ENCODE measurements around the gene SMIM44.

SMIM44 gene

DNA sequence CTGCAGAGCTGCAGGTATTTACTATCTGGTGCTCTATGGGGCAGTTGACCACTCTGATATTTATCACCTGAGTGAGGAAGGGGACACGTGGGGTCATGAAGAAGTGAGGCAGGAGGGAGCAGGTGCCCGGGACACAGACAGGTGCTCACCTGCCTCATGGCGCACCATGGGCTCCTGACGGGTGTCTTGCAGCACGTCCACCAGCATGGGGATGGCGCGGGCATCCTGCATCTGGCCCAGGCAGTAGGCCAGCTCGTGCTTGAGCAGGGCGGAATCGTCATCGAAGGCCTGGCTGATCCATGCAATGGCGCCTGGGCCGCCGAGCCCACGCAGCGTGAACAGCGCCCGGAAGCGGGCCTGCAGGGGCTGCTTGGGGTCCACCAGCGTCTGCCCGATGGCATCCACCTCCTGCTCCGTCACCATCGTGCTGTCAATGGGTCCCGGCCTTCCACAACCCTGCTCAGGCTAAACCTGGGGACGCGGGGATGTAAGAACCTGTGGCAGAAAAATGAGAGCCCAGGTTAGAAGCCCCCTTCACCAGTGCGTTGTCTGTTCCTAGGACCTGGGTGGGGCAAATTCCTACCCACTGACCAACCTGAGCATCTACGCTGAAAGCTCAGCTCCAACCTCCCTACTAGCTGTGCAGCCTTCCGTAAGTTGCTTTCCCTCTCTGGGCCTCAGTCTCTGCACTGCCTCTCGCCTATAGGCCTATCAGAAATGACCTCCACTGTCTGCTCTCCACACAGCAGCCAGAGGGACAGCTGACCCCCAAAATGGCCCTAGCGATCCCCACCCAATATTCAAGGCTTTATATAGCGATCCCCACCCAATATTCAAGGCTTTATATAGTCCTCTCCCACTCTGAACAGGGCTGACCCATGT, 13.4 kb upstream of the SMIM44 start:
- no peaks in the 10 kb centered on the region for H3K27me3 Mint-ChIP-seq
- H3K4me1 Mint-ChIP-seq: peaks cover 31% of the 10 kb centered on the region
- H3K9me3 Mint-ChIP-seq: no peaks in the 10 kb centered on the region
- DNase-seq: no peak
- no peak overlapping the region for H3K4me3 Mint-ChIP-seq
- no peak for ATAC-seq
- H3K27ac Mint-ChIP-seq: no peak overlapping the region

DNA sequence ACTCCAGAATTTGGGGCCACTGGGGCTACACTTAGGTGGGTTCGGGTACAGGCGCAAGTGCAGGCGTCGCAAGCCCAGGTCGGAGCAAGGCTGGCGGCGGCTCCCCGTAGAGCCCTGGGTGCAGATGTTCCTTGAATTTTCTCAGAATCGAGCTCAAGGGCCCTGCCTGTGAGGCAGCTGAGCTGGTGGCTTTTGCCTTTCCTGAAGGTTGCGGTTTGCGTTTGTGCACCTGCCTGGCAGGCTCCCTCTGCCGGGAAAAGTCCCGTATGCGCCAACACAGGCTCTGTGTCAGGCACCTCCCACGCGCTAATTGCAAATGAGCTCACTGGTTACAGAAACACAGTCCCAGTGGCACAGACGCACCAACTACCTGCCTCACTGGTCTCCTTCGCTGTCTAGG, 11.3 kb upstream of the SMIM44 start:
- DNase-seq (peak in 1 of 2 donors; percentile 48), ATAC-seq (peak; percentile 63)
- H3K4me3 Mint-ChIP-seq: peak overlapping the region in 1 of 2 donors; percentile 39
- no peak overlapping the region for H3K27ac Mint-ChIP-seq
- no peaks in the 10 kb centered on the region for H3K27me3 Mint-ChIP-seq
- peaks cover 17% of the 10 kb centered on the region for H3K4me1 Mint-ChIP-seq
- H3K9me3 Mint-ChIP-seq: no peaks in the 10 kb centered on the region

DNA sequence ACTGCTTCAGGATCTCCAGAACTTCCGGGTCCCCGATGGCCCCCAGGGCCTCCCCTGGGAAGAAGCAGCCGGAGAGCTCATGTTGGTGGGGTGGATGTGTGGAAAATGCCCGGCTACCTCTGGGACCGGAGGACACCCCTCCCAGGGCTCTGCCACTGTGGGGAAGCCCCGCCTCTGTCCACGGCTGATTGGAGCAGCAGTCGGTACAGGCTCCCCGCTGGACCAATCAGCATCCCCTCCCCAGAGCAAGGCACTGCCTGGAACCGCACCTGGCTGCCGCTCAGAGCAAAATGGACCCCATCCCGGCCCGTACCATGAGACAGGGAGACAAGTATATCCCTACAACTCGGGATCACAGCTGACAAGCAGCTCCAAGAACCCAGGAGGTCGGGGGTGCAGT, 10.8 kb upstream of the SMIM44 start:
- Mint-ChIP-seq H3K9me3 (no peaks in the 10 kb centered on the region), H3K4me1 (peaks cover 12% of the 10 kb centered on the region), H3K27me3 (no peaks in the 10 kb centered on the region), H3K27ac (no peak overlapping the region), H3K4me3 (peak overlapping the region in 1 of 2 donors; percentile 39)
- DNase-seq: no peak
- peak; percentile 85 for ATAC-seq

DNA sequence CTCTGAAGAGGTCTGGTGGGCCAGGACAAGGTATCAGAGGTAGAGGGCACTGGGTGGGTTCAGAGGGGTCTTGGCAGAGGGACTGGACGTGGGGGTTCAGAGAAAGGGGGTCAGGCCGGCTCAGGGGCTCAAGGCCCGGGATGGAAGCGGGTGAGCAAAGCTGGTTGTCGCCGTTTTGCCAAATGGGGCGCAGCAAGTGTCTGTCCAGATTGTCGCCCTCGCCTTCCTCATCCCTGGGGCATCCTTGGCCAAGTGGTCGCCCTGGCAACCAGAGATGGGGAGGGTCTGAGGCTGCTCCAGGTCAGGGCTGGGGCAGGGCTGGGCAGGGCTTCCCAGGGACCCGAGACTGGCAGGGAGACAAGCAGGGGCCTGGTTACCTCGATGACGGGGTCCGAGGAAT, 10.4 kb upstream of the SMIM44 start:
- ATAC-seq (no peak), DNase-seq (no peak)
- Mint-ChIP-seq H3K27me3 (no peaks in the 10 kb centered on the region), H3K27ac (no peak overlapping the region), H3K4me3 (no peak overlapping the region), H3K4me1 (peaks cover 8% of the 10 kb centered on the region), H3K9me3 (no peaks in the 10 kb centered on the region)

DNA sequence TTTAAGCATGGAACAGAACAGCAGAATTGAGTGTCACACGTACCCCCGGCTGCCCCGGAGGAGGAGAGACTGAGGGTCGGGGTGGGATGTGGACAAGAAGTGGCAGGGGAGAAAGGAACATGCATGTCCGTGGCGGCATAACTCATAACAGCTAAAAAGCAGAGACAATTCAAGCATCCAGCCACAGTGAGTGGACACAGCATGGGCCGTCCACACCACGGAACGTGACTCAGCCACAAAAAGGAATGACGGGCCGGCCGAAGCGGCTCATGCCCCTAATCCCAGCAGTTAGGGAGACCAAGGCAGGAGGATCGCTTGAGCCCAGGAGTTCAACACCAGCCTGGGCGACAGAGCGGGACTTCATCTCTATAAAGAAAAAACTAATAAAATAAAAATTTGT, 9.7 kb upstream of the SMIM44 start:
- Mint-ChIP-seq H3K4me1 (peaks cover 6% of the 10 kb centered on the region), H3K27me3 (no peaks in the 10 kb centered on the region), H3K27ac (no peak overlapping the region), H3K9me3 (no peaks in the 10 kb centered on the region), H3K4me3 (no peak overlapping the region)
- ATAC-seq (no peak), DNase-seq (no peak)

DNA sequence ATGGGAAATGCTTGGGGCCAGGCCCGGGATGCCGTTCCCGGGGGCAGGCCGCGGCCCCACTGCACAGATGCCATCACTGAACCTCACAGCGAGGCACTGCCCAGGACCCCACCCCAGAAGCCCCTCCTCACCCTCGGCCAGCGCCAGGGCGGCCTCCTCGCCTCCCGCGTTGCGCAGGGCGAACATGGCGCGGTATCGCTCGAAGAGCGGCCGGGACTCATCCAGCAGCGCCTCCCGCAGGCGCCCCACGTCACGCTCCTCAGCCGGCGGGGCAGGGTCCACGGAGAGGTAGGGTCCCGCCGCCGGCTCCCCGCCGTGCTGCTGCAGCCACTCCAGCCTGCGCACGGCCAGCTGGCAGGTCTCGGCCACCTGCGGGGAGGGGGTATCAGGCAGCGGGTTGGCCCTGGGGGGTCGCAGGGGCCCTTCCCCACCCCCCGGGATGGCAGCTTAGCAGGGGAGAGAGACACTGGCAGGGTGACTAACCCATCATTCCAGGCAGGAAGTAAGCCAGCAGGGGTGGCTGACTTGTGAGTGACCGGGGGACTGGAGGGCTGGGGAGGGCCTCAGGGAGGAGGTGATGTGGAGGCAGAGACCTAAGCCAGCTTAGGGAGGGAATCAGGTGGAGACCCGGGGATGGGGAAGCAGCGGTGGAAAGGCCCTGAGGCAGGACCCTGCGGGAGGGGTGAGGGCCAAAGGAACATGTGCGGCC, 9.0 kb upstream of the SMIM44 start:
- no peak overlapping the region for H3K27ac Mint-ChIP-seq
- no peaks in the 10 kb centered on the region for H3K9me3 Mint-ChIP-seq

DNA sequence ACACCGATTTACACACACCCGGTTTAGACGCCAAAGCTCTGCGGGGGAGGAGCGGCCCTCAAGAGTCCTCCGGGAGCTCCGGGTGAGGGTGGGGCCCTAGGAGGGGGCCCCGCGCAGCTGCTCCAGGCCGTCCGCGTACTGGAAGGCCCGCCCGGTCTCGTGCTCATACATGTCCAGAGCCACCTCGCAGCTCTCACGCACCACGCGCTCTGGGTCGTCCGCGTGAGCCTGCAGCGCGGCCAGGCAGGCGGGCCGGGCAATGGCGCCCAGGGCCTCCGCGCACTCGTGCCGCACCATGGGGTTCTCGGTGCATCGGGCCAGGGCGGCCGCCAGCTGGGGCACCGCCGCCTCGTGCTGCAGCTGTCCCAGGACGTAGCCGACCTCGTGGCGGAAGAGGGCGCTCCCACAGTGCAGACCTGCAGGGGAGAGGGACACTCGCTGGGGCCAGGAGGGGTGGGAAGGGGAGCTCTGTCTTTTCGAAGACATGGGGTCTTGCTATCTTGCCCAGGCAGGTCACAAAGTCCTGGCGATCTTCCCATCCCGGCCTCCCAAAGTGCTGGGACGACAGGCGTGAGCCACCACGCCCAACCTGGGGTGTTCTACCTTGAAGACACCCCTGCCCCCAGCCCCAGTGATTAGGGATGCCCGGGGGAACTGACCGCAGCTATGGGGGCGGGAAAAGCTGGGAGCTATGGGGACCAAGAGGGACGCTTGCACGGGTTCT, 8.3 kb upstream of the SMIM44 start:
- ATAC-seq: no peak
- Mint-ChIP-seq H3K4me3 (no peak overlapping the region), H3K9me3 (no peaks in the 10 kb centered on the region), H3K4me1 (no peaks in the 10 kb centered on the region), H3K27ac (no peak overlapping the region), H3K27me3 (no peaks in the 10 kb centered on the region)
- DNase-seq: no peak

More for the DNA sequence above, 9.0 kb upstream of the SMIM44 start:
- Mint-ChIP-seq H3K27me3 (no peaks in the 10 kb centered on the region), H3K4me3 (no peak overlapping the region), H3K4me1 (peaks cover 5% of the 10 kb centered on the region)
- ATAC-seq: no peak
- no peak for DNase-seq

DNA sequence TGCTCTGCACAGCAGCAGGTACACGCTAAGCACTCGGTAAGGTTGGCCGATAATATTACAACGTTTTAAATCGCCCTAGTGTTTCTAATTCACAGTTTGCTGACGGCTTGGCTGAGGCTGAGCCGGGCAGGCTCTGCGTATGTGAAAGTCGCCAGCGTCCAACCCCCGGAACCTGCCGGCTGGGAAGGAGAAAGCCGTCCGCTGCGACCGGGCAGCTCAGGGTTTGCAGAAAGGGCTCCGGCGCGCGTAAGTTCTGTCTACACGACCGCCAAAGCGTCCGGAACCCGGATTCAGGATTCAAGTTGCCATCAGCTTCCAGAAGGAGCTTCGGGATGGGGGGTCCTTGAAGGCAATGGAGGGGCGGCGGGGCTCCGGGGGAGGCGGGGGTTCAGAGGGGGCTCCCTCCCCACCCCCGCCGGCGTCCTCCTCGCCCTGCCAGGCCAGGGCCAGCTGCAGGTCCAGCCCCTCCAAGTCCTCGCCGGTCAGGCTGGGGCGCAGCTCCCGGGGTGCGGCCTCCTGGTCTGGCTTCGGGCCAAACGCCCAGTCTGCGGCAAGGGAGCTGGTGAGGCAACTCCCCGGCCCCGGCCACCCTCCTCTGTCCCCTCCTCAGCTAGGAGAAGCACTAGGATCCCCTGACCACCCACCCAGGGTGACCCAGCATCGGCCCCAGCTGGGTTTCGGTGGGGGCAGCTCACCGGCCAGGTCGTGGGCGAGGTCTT, 575 bp downstream of the SMIM44 start:
- H3K9me3 Mint-ChIP-seq: no peaks in the 10 kb centered on the region
- no peaks in the 10 kb centered on the region for H3K27me3 Mint-ChIP-seq
- peaks cover 18% of the 10 kb centered on the region for H3K4me1 Mint-ChIP-seq
- DNase-seq: no peak
- H3K27ac Mint-ChIP-seq: no peak overlapping the region
- ATAC-seq: no peak
- H3K4me3 Mint-ChIP-seq: no peak overlapping the region

DNA sequence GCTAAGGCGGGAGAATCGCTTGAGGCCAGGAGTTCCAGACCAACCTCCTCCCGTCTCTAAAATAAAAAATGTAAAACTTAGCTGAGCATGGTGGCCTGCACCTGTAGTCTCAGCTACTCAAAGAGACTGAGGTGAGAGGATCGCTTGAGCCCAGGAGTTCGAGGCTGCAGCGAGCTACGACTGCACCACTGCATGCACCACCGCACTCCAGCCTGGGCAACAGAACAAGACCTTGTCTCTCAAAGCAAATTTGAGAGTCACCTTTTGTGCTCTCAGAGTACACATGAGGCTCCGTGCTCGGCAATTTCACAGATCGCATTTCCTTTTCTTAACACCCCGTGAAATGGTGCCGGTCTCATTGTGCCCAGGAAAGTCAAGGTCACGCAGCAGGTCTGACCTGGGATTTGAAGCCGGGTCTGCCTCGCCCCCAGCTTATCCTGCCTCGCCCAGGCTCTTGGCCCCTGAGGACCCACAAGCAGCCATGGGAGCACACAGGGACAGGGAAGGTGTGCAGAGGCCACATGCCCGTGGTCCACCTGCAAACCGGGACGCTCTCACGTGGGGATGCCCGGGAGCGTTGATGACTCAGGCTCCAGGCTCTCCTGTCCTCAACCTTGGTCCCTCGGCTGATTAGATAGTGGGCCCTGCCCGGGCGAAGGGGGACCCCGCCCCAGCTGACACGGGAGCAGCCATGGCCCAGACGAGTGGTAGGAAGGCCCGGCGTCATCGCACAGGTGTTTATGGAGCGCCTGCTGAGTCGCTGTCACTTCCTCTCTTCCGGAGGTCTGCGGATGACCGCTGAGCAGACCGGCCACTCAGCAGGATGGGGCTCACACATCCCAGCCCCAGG, 1.8 kb downstream of the SMIM44 start:
- Mint-ChIP-seq H3K9me3 (no peaks in the 10 kb centered on the region), H3K4me1 (peaks cover 18% of the 10 kb centered on the region), H3K27ac (no peak overlapping the region), H3K4me3 (no peak overlapping the region), H3K27me3 (no peaks in the 10 kb centered on the region)
- DNase-seq (no peak), ATAC-seq (no peak)

DNA sequence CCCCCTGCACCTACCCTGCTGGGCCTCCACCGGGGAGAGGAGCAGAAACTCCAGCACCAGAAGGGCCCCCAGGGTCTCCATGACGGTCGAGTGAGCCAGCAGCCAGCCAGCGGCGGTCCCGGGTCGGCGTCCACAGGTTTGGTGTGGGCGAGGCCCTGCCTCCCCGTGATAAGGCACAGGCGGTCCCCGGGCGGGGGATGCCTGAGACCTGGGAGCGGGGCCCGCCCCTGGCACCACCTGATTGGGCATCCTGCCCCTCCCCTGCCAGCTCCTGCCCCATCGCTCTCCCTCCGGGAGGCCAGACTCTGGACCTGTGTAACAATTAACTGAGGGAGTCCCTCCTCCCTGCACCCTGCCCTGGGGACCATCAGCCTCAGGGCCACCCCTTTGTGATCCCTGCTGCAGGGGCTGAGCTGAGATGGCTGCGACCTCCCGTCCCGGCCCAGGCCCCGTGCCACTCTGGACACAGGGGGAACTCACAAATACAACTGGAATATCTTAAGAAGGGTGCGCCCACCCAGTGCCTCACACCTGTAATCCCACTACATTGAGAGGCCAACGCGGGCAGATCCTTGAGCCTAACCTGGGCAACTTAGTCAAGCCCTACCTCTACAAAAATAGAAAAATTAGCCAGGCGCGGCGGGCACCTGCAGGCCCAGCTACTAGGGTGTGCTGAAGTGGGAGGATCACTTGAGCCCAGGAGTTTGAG, 2.7 kb downstream of the SMIM44 start, which contains the start of gene SMIM24:
Gene SMIM24 (minus strand): TSS at position 143 of the 709 bp plus-strand sequence. CDS start 62 bp downstream, at position 81.
- Mint-ChIP-seq H3K27ac (peak within 1 kb of the TSS in 1 of 2 donors; percentile 52), H3K27me3 (no peaks in the 10 kb centered on the region), H3K9me3 (no peaks in the 10 kb centered on the region), H3K4me3 (peak within 1 kb of the TSS in 1 of 2 donors; percentile 75), H3K4me1 (peaks cover 18% of the 10 kb centered on the region)
- DNase-seq (no peak), ATAC-seq (peak; percentile 15)

DNA sequence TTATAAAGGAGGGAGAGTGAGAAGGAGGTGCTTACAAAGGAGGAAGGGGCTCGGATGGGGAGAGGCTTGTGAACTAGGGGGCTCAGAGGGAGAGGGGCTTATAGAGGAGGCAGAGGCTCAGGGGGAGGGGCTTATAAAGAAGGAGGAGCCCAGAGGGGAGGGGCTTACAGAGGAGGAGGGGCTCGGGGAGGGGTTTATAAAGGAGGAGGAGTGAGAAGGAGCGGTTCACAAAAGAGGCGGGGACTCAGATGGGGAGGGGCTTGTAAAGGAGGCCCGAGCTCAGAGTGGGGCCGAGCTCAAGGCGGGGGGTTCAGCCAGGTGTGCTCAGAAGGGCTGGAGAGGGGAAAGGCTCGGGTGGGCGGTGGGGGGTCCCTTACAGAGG, 3.4 kb downstream of the SMIM44 start:
- DNase-seq (peak in 1 of 2 donors; percentile 39), ATAC-seq (no peak)
- peak overlapping the region in 1 of 2 donors; percentile 75 for H3K4me3 Mint-ChIP-seq
- no peaks in the 10 kb centered on the region for H3K9me3 Mint-ChIP-seq
- H3K27ac Mint-ChIP-seq: no peak overlapping the region
- H3K27me3 Mint-ChIP-seq: no peaks in the 10 kb centered on the region
- H3K4me1 Mint-ChIP-seq: peaks cover 18% of the 10 kb centered on the region

DNA sequence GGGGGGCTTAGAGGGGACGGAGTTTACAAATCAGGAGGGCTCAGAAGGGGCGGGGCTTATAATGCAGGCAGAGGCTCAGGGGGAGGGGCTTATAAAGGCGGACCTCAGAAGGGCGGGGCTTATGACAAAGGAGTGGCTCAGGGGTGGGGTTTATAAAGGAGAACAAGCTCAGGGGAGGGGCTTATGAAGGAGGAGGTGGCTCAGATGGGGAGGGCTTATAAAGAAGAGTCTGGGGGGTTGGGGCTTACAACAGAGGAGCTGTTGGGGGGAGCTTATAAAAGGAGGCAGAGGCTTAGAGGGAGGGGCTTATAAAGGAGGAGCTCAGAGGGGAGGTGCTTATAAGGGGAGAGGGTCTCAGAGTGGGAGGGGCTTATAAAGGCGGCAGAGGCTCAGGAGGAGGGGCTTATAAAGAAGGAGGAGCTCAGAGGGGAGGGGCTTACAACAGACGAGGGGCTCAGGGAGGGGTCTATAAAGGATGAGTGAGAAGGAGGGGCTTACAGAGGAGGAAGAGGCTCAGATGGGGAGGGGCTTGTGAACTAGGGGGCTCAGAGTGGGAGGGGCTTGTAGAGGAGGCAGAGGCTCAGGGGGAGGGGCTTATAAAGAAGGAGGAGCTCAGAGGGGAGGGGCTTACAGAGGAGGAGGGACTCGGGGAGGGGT, 3.9 kb downstream of the SMIM44 start:
- H3K4me3 Mint-ChIP-seq: peak overlapping the region; percentile 75 to 77
- DNase-seq: peak; percentile 50 to 53
- H3K4me1 Mint-ChIP-seq: peaks cover 18% of the 10 kb centered on the region
- H3K27me3 Mint-ChIP-seq: no peaks in the 10 kb centered on the region
- ATAC-seq: peak; percentile 44
- H3K27ac Mint-ChIP-seq: peak overlapping the region in 1 of 2 donors; percentile 52
- no peaks in the 10 kb centered on the region for H3K9me3 Mint-ChIP-seq

DNA sequence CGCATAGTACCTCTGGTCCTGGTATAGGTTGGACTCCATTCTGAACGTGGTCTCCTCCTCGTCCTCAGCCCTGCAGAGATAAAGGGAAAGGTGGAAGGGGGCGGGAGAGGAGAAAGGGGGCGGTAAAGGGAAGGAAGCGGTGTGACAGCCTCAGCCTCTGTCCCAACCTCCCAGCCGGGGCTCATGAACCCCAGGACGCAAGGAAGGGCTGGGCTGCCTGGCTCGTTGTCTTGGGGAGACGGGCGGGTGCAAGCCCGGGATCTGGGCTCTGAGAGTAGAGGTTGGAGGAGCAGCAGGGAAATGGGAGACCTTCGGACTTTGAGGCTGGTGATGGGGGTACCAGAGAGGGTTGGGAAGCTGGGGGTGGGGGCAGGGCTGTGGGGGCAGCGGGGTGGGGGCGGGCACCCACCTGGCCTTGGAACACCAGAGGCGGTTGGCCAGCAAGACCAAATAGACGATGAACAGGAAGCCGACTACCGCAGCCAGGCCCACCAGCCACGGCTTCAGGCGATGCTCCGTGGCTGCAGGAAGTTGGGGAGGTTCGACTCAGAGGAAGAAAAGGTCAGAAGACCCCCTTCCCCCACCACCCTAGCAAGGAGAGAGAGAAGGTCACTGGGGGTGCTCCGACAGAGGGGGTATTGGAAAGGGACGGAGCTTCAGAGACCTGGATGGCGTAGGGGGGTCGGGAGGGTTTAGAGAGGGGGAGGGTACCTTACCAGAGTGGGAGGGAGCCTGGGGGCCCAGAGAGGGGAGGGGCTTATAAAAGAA, 4.6 kb downstream of the SMIM44 start:
- ATAC-seq (peak; percentile 48), DNase-seq (no peak)
- no peak overlapping the region for H3K27ac Mint-ChIP-seq
- H3K4me1 Mint-ChIP-seq: peaks cover 18% of the 10 kb centered on the region
- peak overlapping the region; percentile 75 to 77 for H3K4me3 Mint-ChIP-seq
- H3K9me3 Mint-ChIP-seq: no peaks in the 10 kb centered on the region
- H3K27me3 Mint-ChIP-seq: no peaks in the 10 kb centered on the region
